ENCODE measurements around the gene SMG6.
"Not testable (repeated sequence)": the region's sequence is repeated elsewhere in the genome, so short reads cannot be mapped to it uniquely, and the experiment has no call there.

Gene SMG6

GRCh38 chr17:2321399-2321798, 17.8 kb upstream of the SMG6 start:
- no peak for DNase-seq (ENCODE audit: low spot score)
- no peak for TF ChIP-seq CTCF (IDR thresholded peaks at IDR 0.05; ENCODE audit: extremely low read depth, missing control alignments)

GRCh38 chr17:2319051-2319450, 15.5 kb upstream of the SMG6 start:
- DNase-seq (ENCODE audit: low spot score) = no peak
- no peak for TF ChIP-seq CTCF (IDR thresholded peaks at IDR 0.05; ENCODE audit: extremely low read depth, missing control alignments)

- DNase-seq (ENCODE audit: low spot score) = no peak
- TF ChIP-seq CTCF (IDR thresholded peaks at IDR 0.05; ENCODE audit: extremely low read depth, missing control alignments) = no peak
Observed at GRCh38 chr17:2317796-2318195, 14.2 kb upstream of the SMG6 start.

GRCh38 chr17:2316916-2317205, 13.3 kb upstream of the SMG6 start:
- not testable (repeated sequence) for DNase-seq (ENCODE audit: low spot score)

DNA sequence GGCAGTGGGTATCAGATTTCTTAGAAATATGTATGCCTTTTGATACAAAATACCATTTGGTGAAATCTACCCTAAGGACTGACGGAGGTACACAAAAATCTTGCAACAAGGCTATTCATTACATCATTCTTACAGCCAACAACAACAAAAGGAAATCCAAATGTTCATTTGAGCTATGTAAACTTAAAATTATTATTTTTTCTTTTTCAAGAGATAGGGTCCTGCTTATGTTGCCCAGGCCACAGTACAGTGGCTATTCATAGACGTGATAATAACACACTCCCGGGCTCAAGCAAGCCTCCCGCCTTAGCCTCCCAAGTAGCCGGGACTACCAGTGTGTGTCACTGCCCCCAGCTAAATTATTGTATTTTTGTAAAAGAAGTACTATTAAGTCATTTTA, 9.2 kb upstream of the SMG6 start:
- DNase-seq (ENCODE audit: low spot score) = no peak
- no peak for TF ChIP-seq CTCF (IDR thresholded peaks at IDR 0.05; ENCODE audit: extremely low read depth, missing control alignments)

DNA sequence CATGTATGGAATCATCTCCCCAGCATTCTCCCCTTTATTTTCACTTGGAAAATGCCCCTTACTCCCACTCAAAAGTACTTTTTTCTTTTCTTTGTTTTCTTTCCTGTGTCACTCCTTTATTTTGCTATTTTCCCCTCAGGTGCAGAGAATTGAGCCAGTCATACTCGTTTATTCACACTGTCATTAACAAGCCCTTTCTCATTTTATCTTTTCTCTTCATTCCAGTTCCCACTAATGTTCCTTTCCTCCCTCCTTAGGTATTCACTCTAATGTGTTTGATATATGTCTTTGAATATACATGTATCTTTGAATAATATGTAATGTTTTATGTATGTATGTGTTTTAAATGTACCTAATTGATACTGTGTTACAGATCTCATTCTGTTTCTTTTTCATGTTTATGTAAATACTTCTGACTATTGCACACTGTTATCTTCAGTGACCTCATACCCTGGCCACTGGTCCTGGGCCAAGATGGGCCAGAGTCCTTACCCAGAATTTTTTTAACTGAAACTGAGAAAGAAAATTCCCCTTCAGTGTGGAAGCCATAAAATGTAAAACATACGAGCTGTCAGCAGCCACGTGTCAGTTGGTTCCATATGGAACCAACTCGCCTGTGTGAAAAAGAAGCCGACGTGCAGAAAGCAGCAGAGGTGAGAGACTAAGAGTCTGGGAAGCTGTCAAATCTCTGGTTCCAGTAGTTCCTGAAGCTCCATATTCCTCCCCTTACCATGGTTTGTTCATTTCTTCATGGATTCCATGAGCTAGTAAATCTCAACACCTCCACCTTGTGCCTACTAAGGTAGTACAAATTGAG, 6.0 kb upstream of the SMG6 start:
- no peak for TF ChIP-seq CTCF (IDR thresholded peaks at IDR 0.05; ENCODE audit: extremely low read depth, missing control alignments)

GRCh38 chr17:2304931-2305330, 1.3 kb upstream of the SMG6 start:
- TF ChIP-seq CTCF (IDR thresholded peaks at IDR 0.05; ENCODE audit: extremely low read depth, missing control alignments) = no peak
- DNase-seq (ENCODE audit: low spot score) = no peak

More for the DNA sequence above, 6.0 kb upstream of the SMG6 start:
- no peak for DNase-seq (ENCODE audit: low spot score)

DNA sequence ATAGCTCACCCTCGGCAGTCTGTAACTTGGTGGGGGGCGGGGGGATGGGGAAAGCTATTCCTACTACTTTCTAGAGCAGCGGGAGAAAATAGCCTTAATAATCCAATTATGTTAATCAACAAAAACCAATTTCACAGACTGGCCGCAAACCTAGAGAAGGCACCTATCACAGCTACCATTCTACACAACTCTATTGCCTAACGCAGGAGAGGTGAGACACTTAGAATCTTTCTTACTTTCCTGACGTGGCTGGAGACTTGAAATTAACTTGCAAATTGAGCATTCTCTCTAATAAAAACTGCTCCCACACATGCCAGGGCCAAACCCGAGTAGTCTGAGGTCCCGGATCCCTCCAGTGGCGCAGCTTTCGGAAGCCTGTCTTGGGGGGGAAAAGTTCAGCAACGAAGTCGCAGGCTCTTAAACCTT, 794 bp downstream of the SMG6 start:
- TF ChIP-seq CTCF (IDR thresholded peaks at IDR 0.05; ENCODE audit: extremely low read depth, missing control alignments) = no peak
- peak; percentile 32 for DNase-seq (ENCODE audit: low spot score)

Measured in GM20000 (cell line).